ENCODE data around the gene ZXDC.

ZXDC gene

GRCh38 chr3:126494970-126495230 is 19.2 kb upstream of the ZXDC start:
- no peak for DNase-seq (ENCODE audit: insufficient read length, low spot score)
- TF ChIP-seq CTCF (IDR thresholded peaks at IDR 0.05; ENCODE audit: insufficient read depth, missing control alignments) = no peak
- FAIRE-seq = no peak

DNA sequence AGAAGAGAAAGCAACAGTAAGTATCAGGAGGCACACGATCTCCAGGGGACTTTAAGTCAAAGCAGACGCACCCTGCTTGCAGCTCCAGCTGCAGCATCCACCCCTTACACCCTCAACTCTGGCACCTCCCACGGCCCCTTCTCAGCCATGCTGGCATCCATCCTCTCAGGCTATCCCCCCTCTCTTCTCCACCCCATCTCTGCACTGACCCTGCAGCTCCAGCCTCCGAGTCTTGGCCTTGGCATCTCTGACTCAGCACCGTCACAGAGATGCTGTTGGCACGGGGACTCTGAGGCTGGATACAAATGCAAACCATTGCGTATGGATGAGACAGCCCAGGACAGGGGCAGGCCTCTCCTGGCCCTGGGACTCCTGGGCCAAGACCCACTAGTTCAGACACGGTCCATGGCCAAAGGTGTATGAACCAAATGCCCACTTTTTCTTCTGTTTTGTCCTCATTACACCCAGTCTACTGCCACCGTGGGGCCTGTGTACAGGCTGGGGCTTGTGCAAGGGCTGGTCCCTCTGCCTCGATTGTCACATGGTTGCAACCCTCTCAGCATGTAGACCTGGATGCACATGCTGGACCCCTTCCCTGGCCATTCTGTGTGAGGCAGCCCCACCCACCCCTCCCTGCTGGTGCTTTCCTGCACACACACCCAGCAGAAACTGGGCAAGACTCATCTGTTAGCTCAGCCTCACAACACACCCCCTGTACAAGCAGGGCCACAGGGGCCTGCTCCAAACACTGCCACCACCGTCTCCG is 18.7 kb upstream of the ZXDC start:
- no peak for DNase-seq (ENCODE audit: insufficient read length, low spot score)
- FAIRE-seq = no peak
- TF ChIP-seq CTCF (IDR thresholded peaks at IDR 0.05; ENCODE audit: insufficient read depth, missing control alignments) = no peak

- DNase-seq (ENCODE audit: insufficient read length, low spot score) = no peak
- no peak for FAIRE-seq
- TF ChIP-seq CTCF (IDR thresholded peaks at IDR 0.05; ENCODE audit: insufficient read depth, missing control alignments) = no peak
These were observed 18.0 kb upstream of the ZXDC start for GRCh38 chr3:126493739-126494138.

DNA sequence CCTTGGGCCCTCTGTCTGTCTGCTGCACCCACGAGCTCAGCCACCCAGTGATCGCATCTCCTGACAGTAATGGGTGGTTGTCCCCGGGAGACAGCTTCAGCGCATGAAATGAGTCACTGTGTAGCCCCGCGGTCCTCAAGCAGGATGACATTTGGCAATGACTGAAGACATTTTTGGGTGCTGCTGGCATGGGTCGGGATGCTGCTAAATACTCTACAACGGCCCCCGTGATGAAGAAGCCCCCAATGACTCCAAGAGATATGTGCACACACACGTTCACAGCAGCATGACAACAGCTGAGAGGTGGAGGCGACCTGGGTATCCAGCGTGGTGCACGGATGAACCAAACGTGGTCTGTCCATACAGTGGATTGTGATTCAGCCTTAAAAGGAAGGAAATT is 17.4 kb upstream of the ZXDC start:
- TF ChIP-seq CTCF (IDR thresholded peaks at IDR 0.05; ENCODE audit: insufficient read depth, missing control alignments) = no peak
- no peak for DNase-seq (ENCODE audit: insufficient read length, low spot score)
- FAIRE-seq = no peak

DNA sequence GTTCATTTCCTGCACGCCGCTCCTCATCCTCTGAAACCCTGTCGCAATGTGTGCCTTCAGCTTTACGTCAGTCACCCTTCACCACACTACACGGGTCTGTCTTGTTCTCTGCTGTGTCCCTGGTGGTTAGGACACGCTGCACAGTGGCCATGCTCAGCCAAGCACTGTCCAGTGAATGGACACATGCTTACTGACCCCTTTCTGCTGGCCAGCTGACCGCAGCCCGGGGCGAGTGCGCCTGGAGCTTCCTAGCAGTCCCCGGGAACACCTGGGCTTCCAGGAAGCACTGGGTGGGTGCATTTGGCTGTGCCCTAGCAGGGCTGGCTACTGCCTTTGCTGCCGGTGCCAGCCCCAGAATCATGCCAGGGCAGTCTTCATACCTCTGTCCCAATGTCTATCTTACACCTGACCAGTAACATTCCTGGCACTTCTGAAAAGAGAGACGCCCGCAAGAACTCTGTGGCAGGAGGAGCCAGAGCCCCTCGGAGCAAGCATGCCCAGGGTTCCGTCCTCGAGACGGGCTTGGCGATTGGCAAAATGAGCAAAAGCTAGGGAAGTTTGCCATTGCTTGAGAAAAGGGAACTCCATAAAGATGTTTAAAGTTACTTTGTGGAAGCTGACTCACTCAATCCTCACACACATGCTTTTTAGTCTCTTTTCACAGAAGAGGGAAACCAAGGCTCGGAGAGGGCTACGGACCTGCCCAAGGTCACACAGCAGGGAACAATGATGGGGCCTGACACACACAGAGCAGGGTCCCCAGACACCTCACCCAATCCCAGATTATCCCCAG is 15.7 kb upstream of the ZXDC start:
- DNase-seq (ENCODE audit: insufficient read length, low spot score) = no peak
- no peak for FAIRE-seq
- TF ChIP-seq CTCF (IDR thresholded peaks at IDR 0.05; ENCODE audit: insufficient read depth, missing control alignments) = no peak

DNA sequence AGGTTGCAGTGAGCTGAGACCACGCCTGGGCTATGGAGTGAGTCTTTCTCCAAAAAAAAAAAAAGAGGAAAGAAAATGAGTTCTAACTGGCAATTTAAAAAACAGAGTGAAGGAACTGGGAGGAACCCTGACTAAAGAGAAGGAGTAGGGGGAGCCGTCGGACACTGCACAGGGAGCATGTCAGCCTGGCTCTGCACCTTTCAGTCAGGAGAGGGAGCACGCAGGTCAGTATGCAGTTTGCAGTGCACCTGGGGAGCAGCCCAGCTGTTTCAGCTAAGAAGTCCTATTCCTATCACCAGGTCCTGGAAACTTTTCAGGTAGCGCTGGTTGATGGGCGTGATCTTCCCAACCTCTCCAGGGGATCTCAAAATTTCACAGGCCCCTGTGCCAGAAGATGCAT is 14.9 kb upstream of the ZXDC start:
- no peak for TF ChIP-seq CTCF (IDR thresholded peaks at IDR 0.05; ENCODE audit: insufficient read depth, missing control alignments)
- DNase-seq (ENCODE audit: insufficient read length, low spot score) (no peak), FAIRE-seq (no peak)
